ENCODE results near the gene NELFA. TPM values are rescaled to one million over a fixed set of nuclear protein-coding genes. Genes with fewer than 3 reads are reported as not detected.

Gene NELFA
- total and polyA plus RNA-seq, 4 donors: 17.8 to 33.6 (median 24.7) TPM

- 82 to 92% methylated on average over 15 of the region's 15 CpGs for WGBS, 2 donors
- TF ChIP-seq CTCF (IDR thresholded peaks at IDR 0.05; ENCODE audit: control extremely low read depth, extremely low read depth): no peak
- Histone ChIP-seq H3K4me3 (no peak overlapping the region), H3K9ac (ENCODE audit: insufficient read depth in 1 of 2, low read length in 2 of 2) (no peak overlapping the region), H3K27ac (ENCODE audit: low read depth in 1 of 2, low read length in 1 of 2) (peak overlapping the region in 1 of 2 donors; percentile 20), H3K9me3 (ENCODE audit: control insufficient read depth in 4 of 4, insufficient read depth in 3 of 4, low read length in 3 of 4) (no peaks in the 10 kb centered on the region), H3K36me3 (ENCODE audit: control insufficient read depth in 4 of 4, insufficient read depth in 4 of 4, low read length in 4 of 4) (peaks cover 10 to 43% (median 38%) of the 10 kb centered on the region in 4 donors), H3K4me1 (ENCODE audit: control insufficient read depth in 5 of 5, insufficient read depth in 5 of 5, low read length in 5 of 5) (no peaks in the 10 kb centered on the region), H3K27me3 (ENCODE audit: control insufficient read depth in 3 of 3, insufficient read depth in 3 of 3, low read length in 2 of 3) (no peaks in the 10 kb centered on the region)
- peak in 1 of 3 donors; percentile 23 for DNase-seq
- ATAC-seq (ENCODE audit: insufficient read depth, low FRiP score): no peak
Measured at GRCh38 chr4:1958276-1959103, 50.3 kb downstream of the NELFA start.

- Histone ChIP-seq H3K36me3 (ENCODE audit: control insufficient read depth in 4 of 4, insufficient read depth in 4 of 4, low read length in 4 of 4) (peaks cover 15 to 53% (median 41%) of the 10 kb centered on the region in 4 donors), H3K4me3 (no peak overlapping the region), H3K27ac (ENCODE audit: low read depth in 1 of 2, low read length in 1 of 2) (no peak overlapping the region), H3K4me1 (ENCODE audit: control insufficient read depth in 5 of 5, insufficient read depth in 5 of 5, low read length in 5 of 5) (no peaks in the 10 kb centered on the region), H3K9me3 (ENCODE audit: control insufficient read depth in 4 of 4, insufficient read depth in 3 of 4, low read length in 3 of 4) (no peaks in the 10 kb centered on the region), H3K9ac (ENCODE audit: insufficient read depth in 1 of 2, low read length in 2 of 2) (no peak overlapping the region), H3K27me3 (ENCODE audit: control insufficient read depth in 3 of 3, insufficient read depth in 3 of 3, low read length in 2 of 3) (no peaks in the 10 kb centered on the region)
- no peak for ATAC-seq (ENCODE audit: insufficient read depth, low FRiP score)
- 91 to 96% methylated on average over 12 of the region's 12 CpGs for WGBS, 2 donors
- DNase-seq: no peak
- no peak for TF ChIP-seq CTCF (IDR thresholded peaks at IDR 0.05; ENCODE audit: control extremely low read depth, extremely low read depth)
Measured at GRCh38 chr4:1956631-1957030, 52.1 kb downstream of the NELFA start.

GRCh38 chr4:1953335-1953734 is 55.4 kb downstream of the NELFA start:
- no peak for TF ChIP-seq CTCF (IDR thresholded peaks at IDR 0.05; ENCODE audit: control extremely low read depth, extremely low read depth)
- DNase-seq: no peak
- Histone ChIP-seq H3K9me3 (ENCODE audit: control insufficient read depth in 4 of 4, insufficient read depth in 3 of 4, low read length in 3 of 4) (no peaks in the 10 kb centered on the region), H3K36me3 (ENCODE audit: control insufficient read depth in 4 of 4, insufficient read depth in 4 of 4, low read length in 4 of 4) (peaks cover 8 to 38% (median 20%) of the 10 kb centered on the region in 4 donors), H3K27me3 (ENCODE audit: control insufficient read depth in 3 of 3, insufficient read depth in 3 of 3, low read length in 2 of 3) (no peaks in the 10 kb centered on the region), H3K4me3 (no peak overlapping the region), H3K4me1 (ENCODE audit: control insufficient read depth in 5 of 5, insufficient read depth in 5 of 5, low read length in 5 of 5) (peaks cover 0 to 7% (median 0%) of the 10 kb centered on the region in 5 donors), H3K9ac (ENCODE audit: insufficient read depth in 1 of 2, low read length in 2 of 2) (no peak overlapping the region), H3K27ac (ENCODE audit: low read depth in 1 of 2, low read length in 1 of 2) (no peak overlapping the region)
- no peak for ATAC-seq (ENCODE audit: insufficient read depth, low FRiP score)
- 98 to 99% methylated on average over 9 of the region's 9 CpGs for WGBS, 2 donors
